ENCODE measurements around the gene CCDC78. TPM values are rescaled to one million over a fixed set of nuclear protein-coding genes. Genes with fewer than 3 reads are reported as not detected.

The CCDC78 gene
- total RNA-seq, 4 donors from 2014 or later: 0.40 to 24.3 (median 0.98) TPM

DNA sequence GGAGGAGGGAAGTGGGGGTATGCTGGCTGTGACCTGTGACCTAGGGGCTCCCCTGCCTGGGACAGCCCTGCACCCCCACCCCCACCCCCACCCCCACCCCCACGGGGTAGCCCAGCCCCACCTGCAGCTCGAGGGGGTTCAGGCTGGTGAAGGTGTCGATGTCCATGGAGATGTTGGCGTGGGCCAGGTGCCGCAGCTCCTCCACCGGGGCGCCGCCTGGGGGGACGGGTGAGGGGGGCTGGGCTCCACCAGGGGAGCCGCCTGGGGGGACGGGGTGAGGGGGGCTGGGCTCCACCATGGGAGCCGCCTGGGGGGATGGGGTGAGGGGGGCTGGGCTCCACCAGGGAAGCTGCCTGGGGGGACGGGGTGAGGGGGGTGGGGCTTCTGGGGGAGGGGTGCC lies 44.2 kb upstream of the CCDC78 start:
- TF ChIP-seq EP300 (IDR thresholded peaks at IDR 0.05; ENCODE audit: low read depth): no peak
- no peak overlapping the region for H3K4me3 ChIP-seq
- 87% methylated on average over 4 of the region's 13 CpGs; no CpG with 5 or more reads in 1 of the 2 donors for WGBS, 2 donors (ENCODE audit: low coverage in 1 of 2)
- peaks cover 13% of the 10 kb centered on the region for H3K27me3 ChIP-seq
- DNase-seq: no peak
- no peaks in the 10 kb centered on the region for H3K4me1 ChIP-seq
- H3K9me3 ChIP-seq: no peaks in the 10 kb centered on the region
- H3K36me3 ChIP-seq: no peaks in the 10 kb centered on the region
- in situ Hi-C loops (cut with MboI; ENCODE audit: low pct_ligation_motif_present in 1 of 4, low pct_unique_long_range_greater_than_20kb in 1 of 4, low sequenced_read_pairs in 3 of 4): no loop called here
- no peak overlapping the region for H3K27ac ChIP-seq
- intact Hi-C loops (cut with DNase I; ENCODE audit: low total_unique reads): no loop called here

DNA sequence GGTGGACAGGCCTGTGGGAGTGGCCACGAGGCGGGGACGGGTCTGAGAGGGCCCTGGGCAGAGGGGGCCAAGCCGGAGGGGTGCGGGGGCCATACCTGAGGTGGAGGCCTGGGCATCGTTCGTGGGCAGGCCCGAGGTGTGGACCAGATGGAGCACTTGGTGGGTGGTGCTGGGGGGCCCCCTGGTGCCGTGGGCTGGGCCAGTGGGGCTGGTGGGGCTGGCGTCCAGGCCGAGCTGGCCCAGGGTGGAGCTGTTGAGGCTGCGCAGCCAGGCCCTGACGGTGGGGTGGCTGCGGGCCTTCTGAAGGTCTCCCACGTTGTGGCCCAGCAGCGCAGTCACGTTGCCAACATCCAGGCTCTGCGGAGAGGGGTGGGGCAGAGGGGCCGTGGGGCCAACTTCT lies 43.7 kb upstream of the CCDC78 start:
- WGBS, 2 donors (ENCODE audit: low coverage in 1 of 2): 70% methylated on average over 19 of the region's 19 CpGs; no CpG with 5 or more reads in 1 of the 2 donors

DNA sequence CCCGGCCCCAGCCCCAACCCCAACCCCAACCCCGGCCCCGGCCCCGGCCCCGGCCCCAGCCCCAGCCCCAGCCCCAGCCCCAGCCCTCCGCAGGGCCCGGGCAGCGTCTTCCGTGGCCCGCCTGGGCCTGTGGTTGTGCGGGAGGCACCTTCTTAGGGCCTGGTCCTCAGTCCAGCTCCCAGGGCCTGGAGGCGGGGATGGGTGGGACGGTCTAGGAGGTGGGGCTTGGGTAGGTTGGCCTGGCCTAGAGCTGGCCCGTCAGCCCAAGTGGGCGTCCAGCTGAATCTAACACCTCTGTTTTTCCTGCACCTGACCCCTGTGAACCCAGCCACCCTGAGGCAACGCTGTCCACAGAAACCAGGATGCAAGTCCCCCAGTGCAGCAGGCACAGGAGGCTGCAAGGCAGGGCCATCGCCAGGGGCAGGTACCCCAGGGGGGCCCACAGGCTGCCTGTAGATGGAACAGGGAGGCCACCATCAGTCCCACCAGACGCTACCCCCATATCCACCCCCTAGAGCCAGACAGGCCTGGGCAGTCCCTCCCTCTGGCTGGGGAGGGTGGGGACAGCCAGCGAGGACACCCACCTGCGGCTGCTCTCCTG lies 43.0 kb upstream of the CCDC78 start:
- H3K4me1 ChIP-seq: no peaks in the 10 kb centered on the region
- intact Hi-C loops (cut with DNase I; ENCODE audit: low total_unique reads) (no loop called here), in situ Hi-C loops (cut with MboI; ENCODE audit: low pct_ligation_motif_present in 1 of 4, low pct_unique_long_range_greater_than_20kb in 1 of 4, low sequenced_read_pairs in 3 of 4) (no loop called here)
- TF ChIP-seq POLR2A (IDR thresholded peaks at IDR 0.05) (no peak), EP300 (IDR thresholded peaks at IDR 0.05; ENCODE audit: low read depth) (no peak), POLR2AphosphoS5 (IDR thresholded peaks at IDR 0.05) (no peak)
- TF ChIP-seq, protein P1, sequence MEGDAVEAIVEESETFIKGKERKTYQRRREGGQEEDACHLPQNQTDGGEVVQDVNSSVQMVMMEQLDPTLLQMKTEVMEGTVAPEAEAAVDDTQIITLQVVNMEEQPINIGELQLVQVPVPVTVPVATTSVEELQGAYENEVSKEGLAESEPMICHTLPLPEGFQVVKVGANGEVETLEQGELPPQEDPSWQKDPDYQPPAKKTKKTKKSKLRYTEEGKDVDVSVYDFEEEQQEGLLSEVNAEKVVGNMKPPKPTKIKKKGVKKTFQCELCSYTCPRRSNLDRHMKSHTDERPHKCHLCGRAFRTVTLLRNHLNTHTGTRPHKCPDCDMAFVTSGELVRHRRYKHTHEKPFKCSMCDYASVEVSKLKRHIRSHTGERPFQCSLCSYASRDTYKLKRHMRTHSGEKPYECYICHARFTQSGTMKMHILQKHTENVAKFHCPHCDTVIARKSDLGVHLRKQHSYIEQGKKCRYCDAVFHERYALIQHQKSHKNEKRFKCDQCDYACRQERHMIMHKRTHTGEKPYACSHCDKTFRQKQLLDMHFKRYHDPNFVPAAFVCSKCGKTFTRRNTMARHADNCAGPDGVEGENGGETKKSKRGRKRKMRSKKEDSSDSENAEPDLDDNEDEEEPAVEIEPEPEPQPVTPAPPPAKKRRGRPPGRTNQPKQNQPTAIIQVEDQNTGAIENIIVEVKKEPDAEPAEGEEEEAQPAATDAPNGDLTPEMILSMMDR (IDR thresholded peaks at IDR 0.05): no peak
- 56% methylated on average over 5 of the region's 20 CpGs; no CpG with 5 or more reads in 1 of the 2 donors for WGBS, 2 donors (ENCODE audit: low coverage in 1 of 2)
- no peaks in the 10 kb centered on the region for H3K9me3 ChIP-seq
- DNase-seq: no peak
- H3K36me3 ChIP-seq: no peaks in the 10 kb centered on the region
- no peak overlapping the region for H3K4me3 ChIP-seq
- peaks cover 4% of the 10 kb centered on the region for H3K27me3 ChIP-seq
- no peak overlapping the region for H3K27ac ChIP-seq

More for the DNA sequence above, 43.7 kb upstream of the CCDC78 start:
- TF ChIP-seq POLR2AphosphoS5 (IDR thresholded peaks at IDR 0.05) (no peak), EP300 (IDR thresholded peaks at IDR 0.05; ENCODE audit: low read depth) (no peak), POLR2A (IDR thresholded peaks at IDR 0.05) (no peak)
- TF ChIP-seq, protein P1 (IDR thresholded peaks at IDR 0.05): no peak
- H3K4me3 ChIP-seq: no peak overlapping the region
- no peak overlapping the region for H3K27ac ChIP-seq
- no peak for DNase-seq
- H3K9me3 ChIP-seq: no peaks in the 10 kb centered on the region
- intact Hi-C loops (cut with DNase I; ENCODE audit: low total_unique reads): no loop called here
- H3K36me3 ChIP-seq: no peaks in the 10 kb centered on the region
- no peaks in the 10 kb centered on the region for H3K4me1 ChIP-seq
- in situ Hi-C loops (cut with MboI; ENCODE audit: low pct_ligation_motif_present in 1 of 4, low pct_unique_long_range_greater_than_20kb in 1 of 4, low sequenced_read_pairs in 3 of 4): no loop called here
- peaks cover 8% of the 10 kb centered on the region for H3K27me3 ChIP-seq

DNA sequence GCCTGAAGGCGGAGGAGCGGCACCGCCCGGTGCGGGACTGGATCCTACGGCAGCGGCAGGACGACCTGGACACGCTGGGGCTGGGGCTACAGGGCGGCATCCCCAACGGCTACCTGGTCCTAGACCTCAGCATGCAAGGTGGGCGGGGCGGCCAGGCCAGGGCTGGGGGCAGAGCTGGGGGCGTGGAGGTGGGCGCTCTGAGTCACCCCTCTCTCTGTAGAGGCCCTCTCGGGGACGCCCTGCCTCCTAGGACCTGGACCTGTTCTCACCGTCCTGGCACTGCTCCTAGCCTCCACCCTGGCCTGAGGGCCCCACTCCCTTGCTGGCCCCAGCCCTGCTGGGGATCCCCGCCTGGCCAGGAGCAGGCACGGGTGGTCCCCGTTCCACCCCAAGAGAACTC lies 42.2 kb upstream of the CCDC78 start:
- Histone ChIP-seq H3K27me3 (peaks cover 6% of the 10 kb centered on the region), H3K9me3 (no peaks in the 10 kb centered on the region), H3K4me1 (no peaks in the 10 kb centered on the region), H3K4me3 (no peak overlapping the region), H3K36me3 (no peaks in the 10 kb centered on the region), H3K27ac (no peak overlapping the region)
- in situ Hi-C loops (cut with MboI; ENCODE audit: low pct_ligation_motif_present in 1 of 4, low pct_unique_long_range_greater_than_20kb in 1 of 4, low sequenced_read_pairs in 3 of 4): no loop called here
- intact Hi-C loops (cut with DNase I; ENCODE audit: low total_unique reads): no loop called here
- WGBS, 2 donors (ENCODE audit: low coverage in 1 of 2): 66% methylated on average over 17 of the region's 21 CpGs; no CpG with 5 or more reads in 1 of the 2 donors
- no peak for DNase-seq
- TF ChIP-seq, protein P1 (IDR thresholded peaks at IDR 0.05): no peak
- TF ChIP-seq POLR2AphosphoS5 (IDR thresholded peaks at IDR 0.05): no peak
- no peak for TF ChIP-seq POLR2A (IDR thresholded peaks at IDR 0.05)
- TF ChIP-seq EP300 (IDR thresholded peaks at IDR 0.05; ENCODE audit: low read depth): no peak

Measured in transverse colon (tissue), 4 donors.